ENCODE measurements around the gene OLA1. TPM values are rescaled to one million over a fixed set of nuclear protein-coding genes. Genes with fewer than 3 reads are reported as not detected.

OLA1 gene
- 77.9 and 79.4 TPM in 2 replicates for total RNA-seq
- long read RNA-seq, full-length matches to known transcripts = 739 of 787 reads
- long read RNA-seq, partial matches to known transcripts = 16 of 787 reads
- long read RNA-seq, other reads (novel, unspliced or antisense) = 32 of 787 reads

DNA sequence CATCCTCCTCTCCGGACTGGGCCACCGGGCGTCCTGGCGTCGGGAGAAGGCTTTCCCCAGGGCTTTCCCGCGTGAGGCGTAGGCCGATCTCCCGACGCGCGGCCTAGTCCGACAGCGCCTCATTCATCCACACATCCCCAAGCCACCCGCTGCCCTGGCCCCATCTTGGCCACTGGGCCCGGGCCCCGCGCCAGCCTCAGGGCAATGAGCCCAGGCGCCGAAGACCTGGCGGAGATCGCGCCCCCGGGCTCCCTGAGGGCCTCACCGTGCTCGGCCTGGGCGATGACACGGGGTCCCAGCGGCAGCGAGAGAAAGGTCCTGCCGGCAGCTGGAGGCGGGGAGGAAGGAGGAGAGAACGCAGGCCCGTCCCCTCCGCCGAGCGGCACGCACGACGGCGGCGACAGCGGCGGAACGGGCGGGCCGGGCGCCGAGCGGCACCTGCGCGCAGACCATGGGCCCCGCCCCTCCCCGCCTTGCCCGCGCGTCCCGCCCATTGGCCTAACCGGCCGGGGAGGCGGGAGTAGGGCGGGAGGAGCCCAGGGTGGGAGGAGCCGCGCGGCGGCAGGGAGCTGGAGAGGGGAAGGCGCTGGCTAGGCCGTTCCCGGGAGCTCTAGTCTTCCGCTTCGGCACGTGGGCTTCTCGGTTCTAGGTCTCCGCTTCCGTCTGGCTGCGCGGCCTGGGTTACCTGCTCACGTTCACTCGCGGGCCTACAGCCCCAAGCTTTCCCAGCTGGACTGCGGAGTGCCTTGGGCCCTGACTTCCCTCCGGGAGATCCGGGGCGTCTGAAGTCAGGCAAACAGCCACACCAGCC is at the start of gene OLA1:
Gene OLA1 (minus strand): TSS at position 346 of the 811 bp plus-strand sequence. CDS start 1,717 bp downstream, outside the sequence.
- H3K27ac Mint-ChIP-seq (ENCODE audit: unreplicated experiment) = peak within 1 kb of the TSS; percentile 95
- H3K27me3 Mint-ChIP-seq (ENCODE audit: unreplicated experiment) = no peaks in the 10 kb centered on the region
- peaks cover 14% of the 10 kb centered on the region for H3K36me3 Mint-ChIP-seq (ENCODE audit: unreplicated experiment)
- peak within 1 kb of the TSS; percentile 85 for H3K4me3 Mint-ChIP-seq (ENCODE audit: unreplicated experiment)
- H3K4me1 Mint-ChIP-seq (ENCODE audit: unreplicated experiment) = peaks cover 27% of the 10 kb centered on the region
- peak; percentile 99 for DNase-seq (ENCODE audit: extremely low spot score, unreplicated experiment)
- H3K9me3 Mint-ChIP-seq (ENCODE audit: unreplicated experiment) = no peaks in the 10 kb centered on the region
- TF ChIP-seq CTCF (IDR thresholded peaks at IDR 0.05) = no peak

- Mint-ChIP-seq H3K9me3 (ENCODE audit: unreplicated experiment) (peaks cover 5% of the 10 kb centered on the region), H3K36me3 (ENCODE audit: unreplicated experiment) (no peaks in the 10 kb centered on the region), H3K27me3 (ENCODE audit: unreplicated experiment) (peaks cover 52% of the 10 kb centered on the region), H3K4me1 (ENCODE audit: unreplicated experiment) (no peaks in the 10 kb centered on the region), H3K4me3 (ENCODE audit: unreplicated experiment) (no peak overlapping the region), H3K27ac (ENCODE audit: unreplicated experiment) (no peak overlapping the region)
- TF ChIP-seq CTCF (IDR thresholded peaks at IDR 0.05) = no peak
- DNase-seq (ENCODE audit: extremely low spot score, unreplicated experiment) = no peak
These were observed 44.6 kb upstream of the OLA1 start for GRCh38 chr2:174292908-174293307.

DNA sequence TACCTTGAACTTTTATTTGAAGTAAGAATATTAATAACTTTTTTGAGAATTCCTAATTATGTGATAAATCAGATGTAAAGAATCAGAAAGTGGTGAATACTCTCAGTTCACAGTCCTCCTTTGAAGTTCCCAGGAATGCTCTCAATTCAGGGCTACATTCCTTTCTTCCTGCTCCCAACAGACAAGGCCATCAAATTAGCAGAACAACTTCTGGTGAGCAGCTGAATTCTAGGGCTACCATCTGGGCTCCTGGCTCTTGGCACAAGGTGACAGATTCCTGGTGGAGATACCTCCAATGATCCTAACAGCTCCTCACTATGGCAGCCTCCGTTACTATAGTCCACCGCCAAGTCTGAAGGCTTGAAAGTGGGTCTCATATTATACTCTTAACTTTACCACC is 37.8 kb upstream of the OLA1 start:
- no peaks in the 10 kb centered on the region for H3K4me1 Mint-ChIP-seq (ENCODE audit: unreplicated experiment)
- H3K27ac Mint-ChIP-seq (ENCODE audit: unreplicated experiment) = no peak overlapping the region
- H3K27me3 Mint-ChIP-seq (ENCODE audit: unreplicated experiment) = peaks cover 70% of the 10 kb centered on the region
- H3K9me3 Mint-ChIP-seq (ENCODE audit: unreplicated experiment) = no peaks in the 10 kb centered on the region
- no peaks in the 10 kb centered on the region for H3K36me3 Mint-ChIP-seq (ENCODE audit: unreplicated experiment)
- no peak for TF ChIP-seq CTCF (IDR thresholded peaks at IDR 0.05)
- DNase-seq (ENCODE audit: extremely low spot score, unreplicated experiment) = no peak
- H3K4me3 Mint-ChIP-seq (ENCODE audit: unreplicated experiment) = no peak overlapping the region

DNA sequence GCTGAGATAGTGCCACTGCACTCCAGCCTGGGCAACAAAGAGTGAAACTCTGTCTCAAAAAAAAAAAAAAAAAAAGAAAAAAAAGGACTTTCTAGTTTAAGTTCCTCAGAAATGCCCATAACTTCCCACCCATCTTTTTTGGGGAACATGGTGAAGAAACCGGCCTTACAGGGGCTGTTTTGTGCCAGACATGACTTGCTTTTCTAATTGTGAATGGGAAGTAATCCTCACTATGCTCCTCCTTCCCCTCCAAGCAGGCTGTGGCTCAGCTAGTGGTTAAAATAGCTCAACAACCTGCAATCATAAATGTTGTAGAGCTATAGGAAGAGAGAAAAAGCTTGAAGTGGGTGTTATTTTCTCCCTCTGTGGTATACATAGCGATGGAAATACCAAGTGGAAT is 34.1 kb upstream of the OLA1 start:
- no peak for TF ChIP-seq CTCF (IDR thresholded peaks at IDR 0.05)
- Mint-ChIP-seq H3K27ac (ENCODE audit: unreplicated experiment) (no peak overlapping the region), H3K36me3 (ENCODE audit: unreplicated experiment) (no peaks in the 10 kb centered on the region), H3K4me1 (ENCODE audit: unreplicated experiment) (no peaks in the 10 kb centered on the region), H3K9me3 (ENCODE audit: unreplicated experiment) (no peaks in the 10 kb centered on the region), H3K4me3 (ENCODE audit: unreplicated experiment) (no peak overlapping the region), H3K27me3 (ENCODE audit: unreplicated experiment) (peaks cover 46% of the 10 kb centered on the region)
- DNase-seq (ENCODE audit: extremely low spot score, unreplicated experiment) = no peak

DNA sequence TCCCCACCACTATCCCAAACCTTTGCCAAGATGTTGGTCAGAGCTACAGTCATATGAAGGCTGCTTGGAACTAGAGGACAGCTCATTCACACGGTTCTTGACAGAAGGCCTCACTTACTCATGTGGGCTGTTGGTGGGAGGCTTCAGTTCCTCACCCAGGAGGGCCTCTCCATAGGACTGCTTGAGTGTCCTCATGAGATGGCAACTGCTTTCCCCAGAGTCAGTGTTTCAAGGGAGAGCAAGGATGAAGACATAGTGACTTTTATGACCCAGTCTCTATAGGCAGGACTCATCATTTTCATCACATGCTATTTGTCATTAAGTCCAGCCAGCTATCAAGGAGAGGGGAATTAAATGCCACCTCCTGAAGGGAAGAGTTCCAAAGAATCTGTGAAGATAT is 33.4 kb upstream of the OLA1 start:
- DNase-seq (ENCODE audit: extremely low spot score, unreplicated experiment) = no peak
- H3K9me3 Mint-ChIP-seq (ENCODE audit: unreplicated experiment) = no peaks in the 10 kb centered on the region
- H3K27ac Mint-ChIP-seq (ENCODE audit: unreplicated experiment) = no peak overlapping the region
- H3K27me3 Mint-ChIP-seq (ENCODE audit: unreplicated experiment) = peaks cover 43% of the 10 kb centered on the region
- no peak for TF ChIP-seq CTCF (IDR thresholded peaks at IDR 0.05)
- no peaks in the 10 kb centered on the region for H3K4me1 Mint-ChIP-seq (ENCODE audit: unreplicated experiment)
- H3K4me3 Mint-ChIP-seq (ENCODE audit: unreplicated experiment) = no peak overlapping the region
- H3K36me3 Mint-ChIP-seq (ENCODE audit: unreplicated experiment) = no peaks in the 10 kb centered on the region

Measured in osteocyte (in vitro differentiated cells).